PC-9 (cell line): ENCODE measurements around the gene MDN1. TPM values are rescaled to one million over a fixed set of nuclear protein-coding genes. Genes with fewer than 3 reads are reported as not detected.

Experiments used
- BruUV-seq: library from RNA; stranded (reverse); fragments of 400-500 nt; replicated peaks from 2 replicates; lab custom pipeline; 2021; lab: Mats Ljungman, UMichigan
- CTCF ChIA-PET: fragments of 300-600 bp; sonication (Branson Sonifier 250); formaldehyde crosslinking; loops from one replicate; lab custom pipeline; 2022; ENCODE audit warnings: antibody characterized with exemption; lab: Charles Lee
- POLR2A ChIA-PET: fragments of 300-600 bp; sonication (Branson Sonifier 250); formaldehyde crosslinking; loops from one replicate; lab custom pipeline; 2022; ENCODE audit warnings: antibody characterized with exemption; ENCODE audit not compliant: unreplicated experiment; lab: Charles Lee
- DNase-seq, 2 experiments: peaks; one replicate each; pipeline versions ENCODE4 v3.0.0 to v3.0.0-alpha.2; 2015 to 2022; ENCODE audit warnings: mixed read lengths in 1 of 2
- H2AFZ ChIP-seq: fragments of 200-600 bp; sonication (generic); 2 replicates; pipeline ENCODE4 v1.8.1; 2017; ENCODE audit warnings: antibody characterized with exemption
- H3F3A ChIP-seq: fragments of 200-600 bp; sonication (generic); 2 replicates; pipeline ENCODE4 v1.8.1; 2017; ENCODE audit warnings: antibody characterized with exemption, mild to moderate bottlenecking, low read depth; ENCODE audit not compliant: insufficient read depth
- H3K27ac ChIP-seq: fragments of 200-600 bp; sonication (generic); 2 replicates; pipeline ENCODE4 v1.6.1; 2016; ENCODE audit warnings: mixed run types
- H3K27me3 ChIP-seq: fragments of 200-600 bp; sonication (generic); 2 replicates; pipeline ENCODE4 v1.6.1; 2016; ENCODE audit warnings: low read depth, mixed run types; ENCODE audit not compliant: insufficient read depth
- H3K36me3 ChIP-seq: fragments of 200-600 bp; sonication (generic); 2 replicates; pipeline ENCODE4 v1.6.1; 2016; ENCODE audit warnings: low read depth, mixed run types
- H3K4me1 ChIP-seq: fragments of 200-600 bp; sonication (generic); replicated peaks from 2 replicates; pipeline ENCODE4 v1.6.1; 2016; ENCODE audit warnings: mixed run types; ENCODE audit not compliant: insufficient read depth
- H3K4me2 ChIP-seq: fragments of 200-600 bp; sonication (generic); 2 replicates; pipeline ENCODE4 v1.6.1; 2017; ENCODE audit warnings: mixed run types
- H3K4me3 ChIP-seq: fragments of 200-600 bp; sonication (generic); 2 replicates; pipeline ENCODE4 v1.6.1; 2016; ENCODE audit warnings: mixed run types
- H3K79me2 ChIP-seq: fragments of 200-600 bp; sonication (generic); 2 replicates; pipeline ENCODE4 v1.6.1; 2017; ENCODE audit warnings: low read depth, mixed run types
- H3K9me2 ChIP-seq: fragments of 200-600 bp; sonication (generic); 2 replicates; pipeline ENCODE4 v1.8.1; 2017; ENCODE audit warnings: mild to moderate bottlenecking; ENCODE audit not compliant: insufficient read depth
- H3K9me3 ChIP-seq: fragments of 200-600 bp; sonication (generic); 2 replicates; pipeline ENCODE4 v1.8.1; 2016; ENCODE audit warnings: low read depth; ENCODE audit not compliant: insufficient read depth
- H4K20me1 ChIP-seq: fragments of 200-600 bp; sonication (generic); 2 replicates; pipeline ENCODE4 v1.8.1; 2017; ENCODE audit not compliant: insufficient read depth
- EZH2 ChIP-seq: fragments of 200-600 bp; sonication (generic); IDR thresholded peaks from 2 replicates; pipeline ENCODE4 v1.8.0; 2017; ENCODE audit warnings: antibody characterized with exemption, low read depth
- intact Hi-C: fragments of 100-400 bp; cut with micrococcal nuclease; formaldehyde crosslinking; loops from one replicate; pipeline ENCODE4 v1.10.0; 2022; ENCODE audit not compliant: unreplicated experiment
- total RNA-seq: library from RNA; stranded (reverse); gene quantifications from 2 replicates; pipeline ENCODE4 v1.2.3, GENCODE V29; 2021
- TF ChIP-seq, protein P1 (sequence below): fragments of 200-600 bp; sonication (generic); conservative IDR thresholded peaks from 2 replicates; pipeline ENCODE4 v1.6.1; 2017; ENCODE audit warnings: mixed run types, antibody characterized with exemption, mild to moderate bottlenecking, moderate library complexity

The MDN1 gene
- total RNA-seq, 1 experiment from 2014 or later, result 38.6 TPM

DNA sequence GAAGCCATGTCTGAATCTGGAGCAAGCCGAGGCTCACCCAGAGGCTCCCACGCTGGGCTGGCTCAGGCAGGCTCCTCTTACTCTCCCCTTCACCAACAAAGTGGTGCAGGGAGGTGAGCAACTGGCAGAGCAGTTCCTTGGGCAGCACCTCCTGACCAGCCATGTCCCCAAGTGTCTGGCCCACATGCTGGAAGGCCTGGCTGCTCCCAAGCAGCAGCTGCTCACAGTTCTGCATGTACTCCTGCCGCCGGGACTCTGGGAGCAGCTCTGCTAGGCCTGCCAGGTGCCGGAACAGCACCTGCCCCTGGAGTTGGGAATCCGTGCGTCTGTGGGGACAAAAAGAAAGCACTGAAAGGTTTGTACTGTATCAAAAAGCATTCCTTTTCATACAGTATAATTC, 123.9 kb downstream of the MDN1 start:
- no peak overlapping the region for H3K4me3 ChIP-seq
- DNase-seq, result no peak
- H3K4me1 ChIP-seq, result no peaks in the 10 kb centered on the region
- H3K27me3 ChIP-seq, result no peaks in the 10 kb centered on the region
- H3K4me2 ChIP-seq, result no peak overlapping the region
- no peaks in the 10 kb centered on the region for H3F3A ChIP-seq
- no peaks in the 10 kb centered on the region for H3K36me3 ChIP-seq
- H3K27ac ChIP-seq, result no peak overlapping the region
- CTCF ChIA-PET, result no interaction called here
- TF ChIP-seq, protein P1, sequence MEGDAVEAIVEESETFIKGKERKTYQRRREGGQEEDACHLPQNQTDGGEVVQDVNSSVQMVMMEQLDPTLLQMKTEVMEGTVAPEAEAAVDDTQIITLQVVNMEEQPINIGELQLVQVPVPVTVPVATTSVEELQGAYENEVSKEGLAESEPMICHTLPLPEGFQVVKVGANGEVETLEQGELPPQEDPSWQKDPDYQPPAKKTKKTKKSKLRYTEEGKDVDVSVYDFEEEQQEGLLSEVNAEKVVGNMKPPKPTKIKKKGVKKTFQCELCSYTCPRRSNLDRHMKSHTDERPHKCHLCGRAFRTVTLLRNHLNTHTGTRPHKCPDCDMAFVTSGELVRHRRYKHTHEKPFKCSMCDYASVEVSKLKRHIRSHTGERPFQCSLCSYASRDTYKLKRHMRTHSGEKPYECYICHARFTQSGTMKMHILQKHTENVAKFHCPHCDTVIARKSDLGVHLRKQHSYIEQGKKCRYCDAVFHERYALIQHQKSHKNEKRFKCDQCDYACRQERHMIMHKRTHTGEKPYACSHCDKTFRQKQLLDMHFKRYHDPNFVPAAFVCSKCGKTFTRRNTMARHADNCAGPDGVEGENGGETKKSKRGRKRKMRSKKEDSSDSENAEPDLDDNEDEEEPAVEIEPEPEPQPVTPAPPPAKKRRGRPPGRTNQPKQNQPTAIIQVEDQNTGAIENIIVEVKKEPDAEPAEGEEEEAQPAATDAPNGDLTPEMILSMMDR, result no peak
- no peak for TF ChIP-seq EZH2
- POLR2A ChIA-PET, result no interaction called here
- BruUV-seq, result no TSS peak
- H4K20me1 ChIP-seq, result no peaks in the 10 kb centered on the region
- intact Hi-C loops, result no loop called here
- no peaks in the 10 kb centered on the region for H3K9me3 ChIP-seq
- no peaks in the 10 kb centered on the region for H3K79me2 ChIP-seq
- H2AFZ ChIP-seq, result no peak overlapping the region
- H3K9me2 ChIP-seq, result no peaks in the 10 kb centered on the region

GRCh38 chr6:89694428-89694827, 125.2 kb downstream of the MDN1 start:
- Histone ChIP-seq H4K20me1 (no peaks in the 10 kb centered on the region), H3K9me2 (no peaks in the 10 kb centered on the region), H3K79me2 (no peaks in the 10 kb centered on the region), H3F3A (no peaks in the 10 kb centered on the region), H3K4me1 (no peaks in the 10 kb centered on the region), H3K36me3 (no peaks in the 10 kb centered on the region), H3K27me3 (no peaks in the 10 kb centered on the region), H3K27ac (no peak overlapping the region), H2AFZ (no peak overlapping the region), H3K9me3 (no peaks in the 10 kb centered on the region), H3K4me3 (no peak overlapping the region), H3K4me2 (no peak overlapping the region)
- CTCF ChIA-PET, result no interaction called here
- POLR2A ChIA-PET, result no interaction called here
- intact Hi-C loops, result no loop called here
- no peak for DNase-seq
- BruUV-seq, result no TSS peak
- no peak for TF ChIP-seq EZH2
- TF ChIP-seq, protein P1, result no peak

- no peaks in the 10 kb centered on the region for H3K36me3 ChIP-seq
- no peak overlapping the region for H3K4me2 ChIP-seq
- TF ChIP-seq, protein P1, result no peak
- TF ChIP-seq EZH2, result no peak
- ChIA-PET POLR2A (no interaction called here), CTCF (no interaction called here)
- no peaks in the 10 kb centered on the region for H3K4me1 ChIP-seq
- H3K9me2 ChIP-seq, result no peaks in the 10 kb centered on the region
- no peak overlapping the region for H2AFZ ChIP-seq
- no peak overlapping the region for H3K27ac ChIP-seq
- no peak overlapping the region for H3K4me3 ChIP-seq
- no peaks in the 10 kb centered on the region for H4K20me1 ChIP-seq
- DNase-seq, result no peak
- BruUV-seq, result no TSS peak
- H3F3A ChIP-seq, result no peaks in the 10 kb centered on the region
- no peaks in the 10 kb centered on the region for H3K9me3 ChIP-seq
- intact Hi-C loops, result no loop called here
- no peaks in the 10 kb centered on the region for H3K27me3 ChIP-seq
- H3K79me2 ChIP-seq, result no peaks in the 10 kb centered on the region
Observed at GRCh38 chr6:89693207-89693606, 126.4 kb downstream of the MDN1 start.
